ENCODE data around the gene TRAK2.

DNA sequence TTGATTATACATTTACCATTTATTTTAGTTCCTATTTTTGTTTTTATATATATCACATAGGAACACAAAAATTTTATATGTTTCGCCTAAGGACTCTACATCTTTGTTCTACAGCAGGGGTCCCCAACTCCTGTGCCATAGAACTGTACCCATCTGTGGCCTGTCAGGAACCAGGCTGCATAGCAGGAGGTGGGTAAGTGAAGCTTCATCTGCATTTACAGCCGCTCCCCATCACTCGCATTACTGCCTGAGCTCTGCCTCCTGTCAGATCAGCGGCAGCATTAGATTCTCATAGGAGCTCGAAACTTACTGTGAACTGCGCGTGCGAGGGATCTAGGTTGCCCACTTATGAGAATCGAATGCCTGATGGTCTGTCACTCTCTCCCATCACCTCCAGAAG, 25.3 kb downstream of the TRAK2 start:
- TF ChIP-seq POLR2AphosphoS5 (IDR thresholded peaks at IDR 0.05) (no peak), CTCF (IDR thresholded peaks at IDR 0.05) (no peak), POLR2A (IDR thresholded peaks at IDR 0.05) (no peak)
